Globus pallidus (tissue), 1 donor: ENCODE results near the gene KCNE2.
"Not testable (repeated sequence)": the region's sequence is repeated elsewhere in the genome, so short reads cannot be mapped to it uniquely, and the experiment has no call there.

Experiments
- DNase-seq: peaks from one replicate; pipeline ENCODE4 v3.0.0-alpha.2; 2015; ENCODE audit warnings: low spot score

KCNE2 gene

GRCh38 chr21:34407294-34407693 lies 43.5 kb downstream of the KCNE2 start:
- not testable (repeated sequence) for DNase-seq

- DNase-seq = not testable (repeated sequence)
These were observed 53.8 kb downstream of the KCNE2 start for GRCh38 chr21:34417448-34418077.
